CD4-positive, alpha-beta T cell treated with Interleukin-21 for 1 hour (primary cell): ENCODE results near the gene OLA1.

ENCODE experiments used
- DNase-seq: peaks from one replicate; pipeline ENCODE4 v3.0.0-alpha.2; 2020

OLA1 gene

GRCh38 chr2:174026122-174026845 lies 222.0 kb downstream of the OLA1 start:
- no peak for DNase-seq

- no peak for DNase-seq
Measured at GRCh38 chr2:174025271-174026121, 222.8 kb downstream of the OLA1 start.

- no peak for DNase-seq
Measured at GRCh38 chr2:174024524-174025270, 223.6 kb downstream of the OLA1 start.

GRCh38 chr2:174023591-174024523 lies 224.5 kb downstream of the OLA1 start:
- peak; percentile 23 for DNase-seq
